Memory B cell (primary cell): Measurements from ENCODE around the gene SPDYA.

Source experiments
- ATAC-seq: fragments of 150-1000 bp; cut with Tn5 transposase; 2 replicates; pipeline ENCODE4 v1.10.0; 2021; ENCODE audit warnings: low read depth, mild to moderate bottlenecking, moderate library complexity
- DNase-seq, 2 donors: peaks; one replicate each; pipeline ENCODE4 v3.0.0; 2022; ENCODE audit warnings: low spot score in 2 of 2
- H3K27ac Mint-ChIP-seq: one replicate; pipeline ENCODE4 v1.8.0; 2022; ENCODE audit warnings: mild to moderate bottlenecking, moderate library complexity, mixed read lengths
- H3K27me3 Mint-ChIP-seq: one replicate; pipeline ENCODE4 v1.8.0; 2022; ENCODE audit warnings: mixed read lengths
- H3K36me3 Mint-ChIP-seq: one replicate; pipeline ENCODE4 v1.8.0; 2022; ENCODE audit warnings: mild to moderate bottlenecking, mixed read lengths
- H3K4me1 Mint-ChIP-seq: one replicate; pipeline ENCODE4 v1.8.0; 2022; ENCODE audit warnings: mixed read lengths
- H3K4me3 Mint-ChIP-seq: one replicate; pipeline ENCODE4 v1.8.0; 2022; ENCODE audit warnings: mild to moderate bottlenecking, moderate library complexity, mixed read lengths
- H3K9me3 Mint-ChIP-seq: one replicate; pipeline ENCODE4 v1.8.0; 2022; ENCODE audit warnings: mixed read lengths

Gene SPDYA

DNA sequence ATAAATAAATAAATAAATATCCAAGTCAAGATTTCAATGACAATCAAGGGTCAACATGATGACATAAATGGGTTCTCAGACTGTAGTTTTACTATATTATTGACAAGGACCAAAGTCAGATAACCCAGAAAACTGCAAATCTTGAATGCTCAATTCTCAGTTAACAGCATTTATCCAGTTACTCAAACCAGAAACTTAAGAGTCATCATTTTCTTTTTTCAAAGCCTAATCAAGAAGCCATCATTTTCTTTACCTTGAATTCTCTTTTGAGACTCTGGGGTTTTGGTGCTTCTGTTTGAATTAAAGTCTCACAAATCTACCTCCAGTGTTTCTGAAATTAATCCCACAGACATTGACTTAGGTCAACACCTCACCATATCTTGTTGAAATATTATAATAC is 45.3 kb downstream of the SPDYA start:
- Mint-ChIP-seq H3K4me3 (no peak overlapping the region), H3K27ac (no peak overlapping the region), H3K27me3 (no peaks in the 10 kb centered on the region), H3K4me1 (peaks cover 6% of the 10 kb centered on the region), H3K9me3 (no peaks in the 10 kb centered on the region), H3K36me3 (peaks cover 24% of the 10 kb centered on the region)
- no peak for DNase-seq
- ATAC-seq, result no peak

DNA sequence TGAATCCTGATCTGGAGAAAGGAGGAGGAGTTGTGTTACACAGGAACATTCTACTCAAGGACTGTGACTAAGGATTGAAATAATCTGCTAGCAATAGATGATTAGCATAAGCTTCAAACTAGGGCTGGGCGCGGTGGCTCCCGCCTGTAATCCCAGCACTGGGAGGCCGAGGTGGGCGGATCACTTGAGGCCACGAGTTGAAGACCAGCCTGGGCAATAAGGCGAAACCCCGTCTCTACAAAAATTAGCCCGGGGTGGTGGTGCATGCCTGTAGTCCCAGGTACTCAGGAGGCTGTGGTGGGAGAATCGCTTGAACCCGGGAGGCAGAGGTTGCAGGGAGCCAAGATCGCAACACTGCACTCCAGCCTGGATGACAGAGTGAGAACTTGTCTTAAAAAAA is 58.0 kb downstream of the SPDYA start:
- peak overlapping the region; percentile 65 for H3K27ac Mint-ChIP-seq

DNA sequence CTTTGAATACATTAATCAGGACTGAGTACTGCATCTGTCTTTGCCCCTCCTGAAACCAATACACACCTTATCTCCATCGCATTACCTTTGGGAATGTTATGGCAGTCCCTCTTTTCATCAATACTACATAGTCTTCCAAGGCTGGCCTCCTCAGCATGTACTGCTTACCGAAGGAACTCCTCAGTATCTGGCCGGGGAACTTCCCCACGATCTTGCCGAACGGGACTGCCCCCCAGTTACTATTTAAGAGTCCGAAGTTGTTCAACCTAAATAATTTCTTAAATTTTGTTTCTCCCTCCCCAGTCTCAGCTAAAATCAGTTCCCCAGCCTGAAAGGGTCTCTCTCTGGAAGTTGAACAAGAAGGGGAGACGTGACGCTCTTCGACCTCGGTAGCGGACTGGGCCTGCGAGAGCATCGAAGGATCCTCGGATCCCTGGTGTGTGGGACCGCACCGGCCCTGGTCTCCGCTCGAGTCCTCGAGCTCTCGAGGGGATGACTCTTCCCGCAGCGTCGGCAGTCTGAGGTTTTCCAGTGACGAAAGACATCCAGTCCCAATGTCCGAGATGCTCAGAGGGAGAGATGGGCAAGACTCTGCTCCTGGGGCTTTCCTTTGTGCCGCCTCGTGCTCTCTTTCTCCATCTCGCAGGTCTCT is 59.0 kb downstream of the SPDYA start:
- no peaks in the 10 kb centered on the region for H3K9me3 Mint-ChIP-seq

More for the DNA sequence above, 58.0 kb downstream of the SPDYA start:
- Mint-ChIP-seq H3K36me3 (peaks cover 14% of the 10 kb centered on the region), H3K4me1 (peaks cover 27% of the 10 kb centered on the region), H3K9me3 (no peaks in the 10 kb centered on the region), H3K27me3 (no peaks in the 10 kb centered on the region), H3K4me3 (peak overlapping the region; percentile 71)
- ATAC-seq (no peak), DNase-seq (no peak)

DNA sequence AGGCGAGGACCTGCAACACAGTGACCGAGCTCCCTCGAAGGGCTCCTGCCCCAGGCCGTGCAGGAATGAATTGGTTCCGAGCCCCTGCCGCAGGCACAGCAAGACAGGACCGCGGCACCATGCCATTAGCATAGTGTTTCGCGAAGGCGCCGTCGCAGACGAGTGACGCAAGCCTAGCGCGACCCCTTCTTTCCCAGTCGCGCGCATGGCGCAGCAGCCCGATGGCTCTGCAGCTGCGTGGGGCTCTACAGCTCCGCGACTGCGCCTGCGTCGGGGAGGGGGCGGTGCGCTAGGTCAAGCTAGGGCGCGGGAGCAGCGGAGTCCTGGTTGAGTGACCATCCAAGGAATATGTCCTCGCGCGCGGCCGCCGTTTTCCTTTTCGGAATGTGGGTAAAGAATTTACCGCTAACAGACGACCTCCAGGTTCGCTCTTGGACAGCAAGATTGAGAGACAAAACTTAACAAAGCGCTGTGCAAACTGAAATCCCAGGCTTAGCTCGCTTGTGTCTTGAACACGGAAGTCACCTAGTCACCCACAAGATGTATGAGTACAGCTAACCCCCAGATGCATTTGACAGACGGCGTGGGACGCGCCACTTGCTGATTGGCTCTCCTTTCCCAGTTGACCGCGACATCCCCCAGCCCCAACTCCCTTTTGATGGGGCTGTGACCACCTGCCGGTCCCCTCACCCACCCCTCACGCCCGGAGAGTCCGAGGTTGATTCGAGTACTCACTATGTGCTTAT is 59.7 kb downstream of the SPDYA start, which contains the start of gene TRMT61B:
Gene TRMT61B, minus strand, starts transcription at position 164 of the 746 bp plus-strand sequence. Its CDS starts 32 bp downstream, at position 132.
- Mint-ChIP-seq H3K4me3 (peak within 1 kb of the TSS; percentile 92), H3K27me3 (no peaks in the 10 kb centered on the region), H3K9me3 (no peaks in the 10 kb centered on the region), H3K27ac (peak within 1 kb of the TSS; percentile 96), H3K36me3 (peaks cover 5% of the 10 kb centered on the region), H3K4me1 (peaks cover 17% of the 10 kb centered on the region)
- ATAC-seq, result peak; percentile 91
- DNase-seq, result peak; percentile 95 to 98

More for the DNA sequence above, 59.0 kb downstream of the SPDYA start:
- Mint-ChIP-seq H3K27me3 (no peaks in the 10 kb centered on the region), H3K4me3 (peak overlapping the region; percentile 92), H3K36me3 (peaks cover 9% of the 10 kb centered on the region), H3K27ac (peak overlapping the region; percentile 96), H3K4me1 (peaks cover 21% of the 10 kb centered on the region)
- DNase-seq, result peak in 1 of 2 donors; percentile 5
- peak; percentile 6 for ATAC-seq

DNA sequence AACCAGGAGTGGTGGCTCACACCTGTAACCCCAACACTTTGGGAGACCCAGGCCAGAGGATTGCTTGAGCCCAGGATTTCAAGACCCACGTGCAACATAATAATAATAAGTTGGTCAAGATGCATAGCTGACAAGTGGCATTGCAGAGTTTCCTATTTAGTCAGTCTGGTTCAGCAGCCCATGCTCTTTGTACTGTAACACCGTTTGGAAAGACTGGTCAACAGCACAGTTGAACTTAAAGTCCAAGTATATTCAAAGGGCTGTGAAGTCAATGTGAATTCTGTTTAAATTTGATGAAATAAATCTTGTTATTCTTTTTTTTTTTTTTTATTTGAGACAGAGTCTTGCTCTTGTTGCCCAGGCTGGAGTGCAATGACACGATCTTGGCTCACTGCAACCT is 61.0 kb downstream of the SPDYA start:
- Mint-ChIP-seq H3K4me3 (no peak overlapping the region), H3K9me3 (no peaks in the 10 kb centered on the region), H3K27me3 (peaks cover 3% of the 10 kb centered on the region), H3K27ac (no peak overlapping the region), H3K4me1 (peaks cover 14% of the 10 kb centered on the region), H3K36me3 (peaks cover 4% of the 10 kb centered on the region)
- ATAC-seq (no peak), DNase-seq (no peak)

DNA sequence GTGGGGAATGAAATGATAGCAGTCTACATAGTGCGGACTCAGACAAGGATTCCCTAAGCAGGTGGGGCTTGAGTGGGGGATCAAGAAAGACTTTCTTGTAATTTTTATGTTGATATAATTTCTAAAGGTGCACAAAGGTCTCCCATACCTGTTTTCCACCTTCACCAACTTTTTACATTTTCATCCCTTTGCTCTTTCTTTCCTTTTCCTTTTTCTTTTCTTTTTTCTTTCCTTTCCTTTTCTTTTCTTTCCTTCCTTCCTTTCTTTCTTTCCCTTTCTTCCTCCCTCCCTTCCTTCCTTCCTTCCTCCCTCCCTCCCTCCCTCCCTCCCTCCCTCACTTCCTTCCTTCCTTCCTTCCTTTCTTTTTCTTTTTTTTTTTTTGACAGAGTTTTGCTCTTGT is 69.6 kb downstream of the SPDYA start:
- no peaks in the 10 kb centered on the region for H3K9me3 Mint-ChIP-seq
- ATAC-seq (no peak), DNase-seq (no peak)
- H3K27me3 Mint-ChIP-seq, result peaks cover 10% of the 10 kb centered on the region
- H3K4me3 Mint-ChIP-seq, result no peak overlapping the region
- H3K27ac Mint-ChIP-seq, result no peak overlapping the region
- no peaks in the 10 kb centered on the region for H3K4me1 Mint-ChIP-seq
- H3K36me3 Mint-ChIP-seq, result no peaks in the 10 kb centered on the region

DNA sequence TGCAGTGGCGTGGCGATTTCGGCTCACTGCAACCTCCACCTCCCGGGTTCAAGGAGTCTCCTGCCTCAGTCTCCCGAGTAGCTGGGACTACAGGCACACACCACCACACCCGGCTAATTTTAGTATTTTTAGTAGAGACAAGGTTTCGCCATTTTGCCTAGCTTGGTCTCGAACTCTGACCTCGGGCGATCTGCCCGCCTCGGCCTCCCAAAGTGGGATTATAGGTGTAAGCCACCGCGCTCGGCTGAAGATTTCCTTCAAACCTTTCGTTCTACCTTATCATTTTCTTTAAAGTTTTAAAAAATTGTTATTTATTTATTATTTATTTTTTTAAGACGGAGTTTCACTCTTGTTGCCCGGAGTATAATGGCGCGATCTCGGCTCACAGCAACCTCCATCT is 82.9 kb downstream of the SPDYA start:
- Mint-ChIP-seq H3K9me3 (no peaks in the 10 kb centered on the region), H3K27me3 (no peaks in the 10 kb centered on the region), H3K36me3 (peaks cover 2% of the 10 kb centered on the region), H3K4me3 (no peak overlapping the region), H3K27ac (no peak overlapping the region), H3K4me1 (peaks cover 19% of the 10 kb centered on the region)
- no peak for ATAC-seq
- no peak for DNase-seq

DNA sequence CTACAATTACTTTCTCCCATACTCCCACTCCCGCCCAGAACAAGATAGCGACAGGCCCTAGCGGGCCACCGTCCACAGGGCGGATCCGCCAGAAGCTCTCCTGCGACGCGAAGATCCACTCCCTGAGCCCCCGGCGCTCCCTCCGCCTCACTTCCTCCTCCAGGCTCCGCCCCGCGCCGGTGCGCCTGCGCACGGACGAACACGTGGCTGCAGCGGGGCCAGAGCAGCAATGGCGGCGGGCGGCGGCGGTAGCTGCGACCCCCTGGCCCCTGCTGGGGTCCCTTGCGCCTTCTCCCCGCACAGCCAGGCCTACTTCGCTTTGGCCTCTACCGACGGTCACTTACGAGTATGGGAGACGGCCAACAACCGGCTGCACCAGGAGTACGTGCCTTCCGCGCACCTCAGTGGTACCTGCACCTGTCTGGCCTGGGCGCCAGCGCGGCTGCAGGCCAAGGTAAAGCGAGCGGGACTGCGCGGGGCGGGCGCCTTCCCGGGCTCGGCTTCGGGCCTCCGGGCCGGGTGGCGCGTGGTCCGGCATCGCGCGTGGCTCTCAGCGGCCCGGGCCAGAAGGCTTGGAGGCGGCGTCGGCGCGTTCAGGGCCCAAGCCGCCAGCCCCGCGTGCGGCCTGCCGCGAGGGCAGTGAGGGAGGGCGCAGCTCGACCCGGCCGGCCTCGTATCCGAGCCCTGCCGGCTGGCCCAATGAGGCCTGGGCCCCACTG is 84.0 kb downstream of the SPDYA start, which contains the start of gene WDR43:
Gene WDR43, plus strand, starts transcription at position 198 of the 719 bp plus-strand sequence. Its CDS starts 32 bp downstream, at position 230.
- Mint-ChIP-seq H3K4me3 (peak within 1 kb of the TSS; percentile 95), H3K4me1 (peaks cover 27% of the 10 kb centered on the region), H3K9me3 (no peaks in the 10 kb centered on the region), H3K27ac (peak within 1 kb of the TSS; percentile 91), H3K27me3 (no peaks in the 10 kb centered on the region), H3K36me3 (peaks cover 2% of the 10 kb centered on the region)
- peak; percentile 92 to 97 for DNase-seq
- ATAC-seq, result peak; percentile 91

DNA sequence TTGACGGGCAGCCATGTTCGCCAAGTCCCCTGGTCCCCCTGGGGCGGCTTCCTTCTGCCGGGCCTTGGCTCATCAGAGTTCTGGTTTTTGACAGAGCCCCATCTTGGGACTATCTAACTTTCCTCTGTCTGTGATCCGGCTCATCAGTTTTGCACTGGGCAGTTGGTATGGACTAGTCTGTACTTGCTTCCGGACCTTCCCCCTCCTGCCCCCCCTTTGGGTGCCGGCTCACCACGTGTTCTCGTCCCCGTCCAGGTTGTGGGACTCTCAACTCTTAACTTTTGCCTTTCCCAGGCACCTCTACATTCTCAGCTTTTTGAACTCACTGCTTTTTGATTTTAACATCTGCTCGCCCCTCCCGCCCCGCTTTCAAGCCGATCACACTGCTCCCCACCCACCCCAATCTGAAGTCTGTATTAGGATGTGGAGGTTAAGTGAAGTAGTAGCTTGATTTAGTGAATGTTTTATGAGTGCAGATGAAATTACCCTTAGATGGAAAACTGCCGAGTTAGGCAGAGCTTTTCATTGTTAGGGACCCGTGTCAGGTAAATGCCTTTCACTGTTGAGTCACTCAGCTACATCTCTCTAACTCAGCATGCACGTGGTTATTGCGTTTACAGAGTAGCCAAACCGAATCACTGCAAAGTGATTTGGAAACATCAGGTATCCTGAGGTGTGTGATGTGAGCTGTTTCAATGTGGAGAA is 84.7 kb downstream of the SPDYA start:
- H3K4me3 Mint-ChIP-seq, result peak overlapping the region; percentile 95
- H3K27ac Mint-ChIP-seq, result peak overlapping the region; percentile 91
- peaks cover 2% of the 10 kb centered on the region for H3K36me3 Mint-ChIP-seq
- H3K27me3 Mint-ChIP-seq, result no peaks in the 10 kb centered on the region
- ATAC-seq, result peak; percentile 10
- peaks cover 27% of the 10 kb centered on the region for H3K4me1 Mint-ChIP-seq
- H3K9me3 Mint-ChIP-seq, result no peaks in the 10 kb centered on the region
- DNase-seq, result no peak

DNA sequence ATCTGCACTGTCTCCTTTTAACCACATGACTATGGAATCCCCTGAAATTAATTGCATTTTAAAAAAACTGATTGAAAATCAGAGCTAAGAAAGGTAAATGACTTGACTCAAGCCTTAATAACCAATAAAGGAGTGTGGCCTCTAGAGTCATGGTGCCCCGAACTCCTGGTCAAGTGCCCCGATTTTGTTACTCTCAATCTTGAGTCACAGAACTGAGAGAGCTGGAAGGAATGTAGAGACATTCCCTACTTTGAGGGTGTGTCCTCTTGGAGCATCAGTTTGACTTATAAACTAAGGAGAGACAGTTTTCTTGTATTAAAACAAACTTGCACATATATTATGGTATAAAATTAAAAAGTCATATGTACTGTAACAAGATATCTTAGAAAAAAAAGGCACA is 86.3 kb downstream of the SPDYA start:
- H3K27ac Mint-ChIP-seq, result no peak overlapping the region
- H3K9me3 Mint-ChIP-seq, result no peaks in the 10 kb centered on the region
- H3K4me1 Mint-ChIP-seq, result peaks cover 33% of the 10 kb centered on the region
- peaks cover 3% of the 10 kb centered on the region for H3K36me3 Mint-ChIP-seq
- no peaks in the 10 kb centered on the region for H3K27me3 Mint-ChIP-seq
- H3K4me3 Mint-ChIP-seq, result peak overlapping the region; percentile 12
- ATAC-seq (no peak), DNase-seq (no peak)

DNA sequence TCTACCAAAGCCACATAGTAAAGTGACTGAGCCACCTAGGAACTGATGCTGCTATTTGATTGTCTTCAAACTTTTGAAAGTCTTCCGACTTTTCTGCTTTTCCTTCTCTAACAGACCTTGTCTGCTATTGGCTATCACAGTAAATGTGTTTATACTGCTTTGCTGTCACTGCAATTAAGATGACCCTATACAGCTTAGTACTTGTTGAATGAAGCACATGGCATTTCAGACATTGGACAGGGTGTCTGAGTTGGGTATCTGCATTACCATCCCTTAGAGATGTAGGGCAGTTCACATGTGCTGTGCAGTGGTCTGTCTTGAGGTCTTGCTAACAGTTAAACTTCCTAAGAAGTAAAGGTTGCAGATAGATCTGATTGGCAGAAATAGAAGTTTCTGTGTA is 87.4 kb downstream of the SPDYA start:
- DNase-seq, result no peak
- no peak for ATAC-seq
- peaks cover 33% of the 10 kb centered on the region for H3K4me1 Mint-ChIP-seq
- no peak overlapping the region for H3K4me3 Mint-ChIP-seq
- no peaks in the 10 kb centered on the region for H3K27me3 Mint-ChIP-seq
- H3K36me3 Mint-ChIP-seq, result peaks cover 6% of the 10 kb centered on the region
- peak overlapping the region; percentile 8 for H3K27ac Mint-ChIP-seq
- H3K9me3 Mint-ChIP-seq, result no peaks in the 10 kb centered on the region
